Right cardiac atrium (tissue), 5 donors: ENCODE measurements around the gene AJAP1. TPM values are rescaled to one million over a fixed set of nuclear protein-coding genes. Genes with fewer than 3 reads are reported as not detected.

Source experiments
- ATAC-seq, 2 donors: fragments of 200-7000 bp; cut with Tn5 transposase; one replicate each; pipeline versions ENCODE4 v1.8.0 to v1.9.1; 2020; ENCODE audit warnings: moderate library complexity in 2 of 2, mild to moderate bottlenecking in 1 of 2
- DNase-seq, 3 donors: peaks; one replicate each; pipeline ENCODE4 v3.0.0-alpha.2; 2020
- H3K27ac ChIP-seq: one replicate; pipeline ENCODE4 v1.5.1; 2013; ENCODE audit warnings: mild to moderate bottlenecking, low read length, control low read depth, moderate library complexity
- H3K27me3 ChIP-seq: one replicate; pipeline ENCODE4 v1.6.1; 2013; ENCODE audit not compliant: control insufficient read depth, insufficient read depth
- H3K4me1 ChIP-seq: one replicate; pipeline ENCODE4 v1.6.1; 2013; ENCODE audit warnings: low read length; ENCODE audit not compliant: control insufficient read depth, insufficient read depth
- H3K4me3 ChIP-seq: one replicate; pipeline ENCODE4 v1.5.1; 2013; ENCODE audit warnings: low read length, control low read depth
- H3K9me3 ChIP-seq: one replicate; pipeline ENCODE4 v1.6.1; 2013; ENCODE audit warnings: low read length; ENCODE audit not compliant: control insufficient read depth
- WGBS: extraction: QIAGEN DNeasy Blood & Tissue Kit; methylation state at CpG from one replicate; pipeline ENCODE4 v1.1.7; 2013; 5-methylcytosine and 5-hydroxymethylcytosine counted together
- intact Hi-C, 4 donors: fragments of 100-400 bp; cut with DNase I; formaldehyde crosslinking; loops; one replicate each; pipeline versions ENCODE4 v1.11.0 to v1.14.0; 2022 to 2023
- polyA plus RNA-seq: library from polyadenylated mRNA; stranded (reverse); fragments of 200-250 nt; gene quantifications from one replicate; pipeline ENCODE4 v1.2.3, GENCODE V29; 2013
- total RNA-seq, 4 donors: library from RNA; stranded (reverse); fragmentation: NEBNext Ultra II Directional; extraction: Animal tissue kit (Norgen Biotek cat#: 25700); gene quantifications; one replicate each; pipeline ENCODE4 v1.2.1, GENCODE V29; 2021
- donor health status: healthy with polysubstance abuse.
- donor health status: DM: no; HTN: yes; CAD: no.
- donor health status: DM: no; HTN: no; CAD: no.
- donor health status: DM: no; HTN: yes; CAD: no; lungs with severe emphysema.
- donor health status: DM: yes; HTN: yes; CAD: no.

AJAP1 gene
- total and polyA plus RNA-seq, 5 donors, result 0.02 to 0.18 (median 0.06) TPM

DNA sequence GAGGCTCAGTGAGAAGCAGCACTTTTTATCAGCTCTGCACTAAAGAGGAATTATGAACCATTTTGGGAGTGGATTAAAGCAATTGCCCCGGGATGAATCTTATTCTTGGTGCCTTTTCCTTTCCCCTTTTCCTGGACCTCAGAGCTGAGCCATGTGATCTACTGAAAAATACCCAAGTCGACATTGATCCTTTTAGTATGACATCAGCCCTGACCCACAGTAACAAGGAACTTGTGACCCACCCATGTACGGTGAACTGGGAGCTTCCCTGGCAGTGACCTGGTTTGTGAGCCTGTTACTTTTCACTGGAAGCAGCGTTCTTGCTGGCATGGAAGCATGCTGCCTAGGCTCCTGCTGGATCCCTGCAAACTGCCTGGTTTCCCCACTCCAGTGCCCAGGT is 15.9 kb downstream of the AJAP1 start:
- no peaks in the 10 kb centered on the region for H3K9me3 ChIP-seq
- no peak overlapping the region for H3K27ac ChIP-seq
- H3K27me3 ChIP-seq, result no peaks in the 10 kb centered on the region
- ATAC-seq (no peak), DNase-seq (no peak)
- H3K4me1 ChIP-seq, result no peaks in the 10 kb centered on the region
- H3K4me3 ChIP-seq, result no peak overlapping the region
- intact Hi-C loops, result no loop called here
- WGBS, result 71% methylated on average over 4 of the region's 4 CpGs

DNA sequence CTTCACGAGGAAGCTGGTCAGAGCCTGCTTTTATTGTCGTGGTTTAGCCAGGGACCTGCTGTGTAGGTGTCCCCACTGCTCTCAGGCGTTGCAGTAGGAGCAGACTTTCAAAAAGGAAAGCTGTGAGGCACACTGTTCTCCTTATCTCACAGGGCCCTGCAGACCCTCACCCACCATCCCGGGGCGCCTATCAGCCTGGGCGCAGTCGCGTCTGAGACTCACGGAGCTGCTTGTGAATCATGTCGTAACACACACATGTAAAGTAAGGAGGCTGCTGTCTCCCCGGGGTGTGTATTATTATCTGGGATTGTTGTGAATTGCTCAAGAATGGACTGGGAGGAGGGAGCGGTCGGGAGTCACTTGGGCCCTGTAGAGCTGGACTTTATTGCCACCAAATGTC is 17.4 kb downstream of the AJAP1 start:
- Histone ChIP-seq H3K4me1 (no peaks in the 10 kb centered on the region), H3K9me3 (no peaks in the 10 kb centered on the region), H3K27ac (no peak overlapping the region), H3K27me3 (no peaks in the 10 kb centered on the region), H3K4me3 (no peak overlapping the region)
- no peak for ATAC-seq
- WGBS, result 71% methylated on average over 13 of the region's 13 CpGs
- no peak for DNase-seq
- intact Hi-C loops, result no loop called here

DNA sequence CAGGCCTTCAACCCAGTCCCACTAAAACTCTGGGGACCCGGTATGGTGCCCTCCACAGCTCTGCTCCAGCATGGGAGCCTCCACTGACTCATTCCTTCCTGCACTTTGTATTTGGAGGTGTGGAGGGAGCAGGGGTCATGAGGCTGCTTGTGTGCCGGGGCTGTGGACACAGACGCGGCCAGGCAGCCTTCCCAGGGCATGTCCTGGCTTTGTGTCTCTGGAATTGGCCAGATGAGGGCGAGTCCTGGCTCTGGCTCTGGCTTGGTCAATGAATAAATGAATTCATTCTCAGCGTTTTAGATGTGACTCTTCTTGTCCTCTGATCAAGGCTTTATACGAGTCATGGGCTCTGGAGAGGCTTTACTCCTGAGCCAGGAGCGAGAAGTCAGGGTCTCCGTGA is 19.1 kb downstream of the AJAP1 start:
- Histone ChIP-seq H3K27me3 (no peaks in the 10 kb centered on the region), H3K4me3 (no peak overlapping the region), H3K27ac (no peak overlapping the region), H3K4me1 (no peaks in the 10 kb centered on the region), H3K9me3 (peaks cover 2% of the 10 kb centered on the region)
- intact Hi-C loops, result no loop called here
- ATAC-seq (no peak), DNase-seq (no peak)
- WGBS, result 79% methylated on average over 9 of the region's 9 CpGs

DNA sequence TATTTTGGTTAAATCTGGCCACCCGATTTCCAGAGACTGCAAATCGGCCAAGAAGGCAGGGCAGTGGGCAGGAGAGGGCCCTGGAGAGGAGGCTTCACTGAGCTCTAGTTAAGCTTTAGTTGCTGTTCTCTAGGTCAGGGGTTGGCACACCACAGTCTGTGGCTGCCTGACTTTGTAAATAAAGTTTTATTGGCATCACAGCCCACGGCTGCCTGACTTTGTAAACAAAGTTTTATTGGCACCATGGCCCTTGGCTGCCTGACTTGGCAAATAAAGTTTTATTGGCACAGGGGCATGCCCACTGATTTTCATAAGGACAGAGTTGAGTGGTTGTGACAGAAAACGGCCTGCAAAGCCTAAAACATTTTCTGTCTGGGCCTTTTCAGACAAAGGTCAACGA is 19.7 kb downstream of the AJAP1 start:
- Histone ChIP-seq H3K4me3 (no peak overlapping the region), H3K27ac (no peak overlapping the region), H3K4me1 (no peaks in the 10 kb centered on the region), H3K27me3 (no peaks in the 10 kb centered on the region), H3K9me3 (peaks cover 2% of the 10 kb centered on the region)
- DNase-seq (no peak), ATAC-seq (no peak)
- 82% methylated on average over 5 of the region's 5 CpGs for WGBS
- intact Hi-C loops, result no loop called here

DNA sequence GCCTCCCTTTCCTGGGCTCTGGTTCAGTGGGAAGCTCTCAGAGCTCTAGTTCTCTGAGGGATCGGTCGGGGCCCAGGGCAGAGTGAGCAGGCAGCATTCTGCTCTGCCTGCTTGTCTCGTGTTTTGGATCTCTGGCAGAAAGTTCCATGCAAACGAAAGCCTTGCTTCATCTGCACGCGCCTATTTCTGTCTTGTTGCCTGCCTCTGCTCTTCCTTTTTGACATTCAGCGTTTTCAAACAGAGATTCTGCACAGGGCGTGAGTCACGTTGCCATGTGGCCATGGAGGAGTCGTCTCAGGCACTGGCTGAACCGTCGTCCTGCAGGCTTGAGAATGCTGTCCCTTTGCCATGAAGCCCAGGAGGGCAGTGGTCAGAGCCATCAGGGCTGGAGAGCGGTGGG is 20.3 kb downstream of the AJAP1 start:
- Histone ChIP-seq H3K9me3 (peaks cover 2% of the 10 kb centered on the region), H3K27ac (no peak overlapping the region), H3K4me1 (no peaks in the 10 kb centered on the region), H3K4me3 (no peak overlapping the region), H3K27me3 (no peaks in the 10 kb centered on the region)
- intact Hi-C loops, result no loop called here
- WGBS, result 84% methylated on average over 13 of the region's 13 CpGs
- ATAC-seq, result no peak
- DNase-seq, result no peak

DNA sequence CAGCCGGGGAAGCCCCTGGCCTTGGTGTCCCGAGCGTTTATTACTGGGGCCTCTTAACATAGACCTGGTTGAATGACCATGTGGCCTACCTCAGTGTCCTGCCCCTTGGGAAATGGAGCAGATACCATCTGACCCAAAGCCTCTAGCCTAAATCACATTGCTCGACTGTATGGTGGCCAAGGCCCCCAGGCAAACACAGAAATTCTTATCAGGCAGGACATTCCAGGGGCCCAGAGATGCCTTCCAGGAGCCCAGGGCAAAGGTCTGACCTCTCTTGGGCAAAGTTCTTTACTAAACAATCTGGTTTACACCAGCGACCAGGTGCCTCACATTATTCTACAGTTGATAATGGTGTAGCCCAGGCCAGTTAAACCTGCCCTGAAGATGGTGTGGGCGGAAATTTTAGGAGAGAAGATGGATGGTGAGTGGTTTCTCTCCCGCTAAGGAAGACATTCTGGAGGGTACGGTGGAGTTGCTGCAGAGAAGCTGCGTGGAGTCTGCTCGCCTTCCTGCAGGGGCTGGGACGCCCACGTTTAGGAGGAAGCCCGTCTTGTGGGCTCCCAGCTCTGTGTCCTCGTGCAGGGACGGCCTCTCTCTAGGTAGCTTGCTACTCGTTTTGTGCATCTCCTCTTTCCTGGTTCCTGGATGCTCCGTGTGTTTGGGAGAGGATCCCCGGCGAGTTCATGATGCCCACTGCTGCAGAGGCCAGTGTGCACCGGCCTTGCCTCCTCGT is 21.2 kb downstream of the AJAP1 start:
- Histone ChIP-seq H3K9me3 (peaks cover 2% of the 10 kb centered on the region), H3K27me3 (no peaks in the 10 kb centered on the region), H3K4me1 (no peaks in the 10 kb centered on the region), H3K27ac (no peak overlapping the region), H3K4me3 (no peak overlapping the region)
- ATAC-seq, result no peak
- DNase-seq, result no peak
- 77% methylated on average over 21 of the region's 21 CpGs for WGBS
- intact Hi-C loops, result no loop called here

DNA sequence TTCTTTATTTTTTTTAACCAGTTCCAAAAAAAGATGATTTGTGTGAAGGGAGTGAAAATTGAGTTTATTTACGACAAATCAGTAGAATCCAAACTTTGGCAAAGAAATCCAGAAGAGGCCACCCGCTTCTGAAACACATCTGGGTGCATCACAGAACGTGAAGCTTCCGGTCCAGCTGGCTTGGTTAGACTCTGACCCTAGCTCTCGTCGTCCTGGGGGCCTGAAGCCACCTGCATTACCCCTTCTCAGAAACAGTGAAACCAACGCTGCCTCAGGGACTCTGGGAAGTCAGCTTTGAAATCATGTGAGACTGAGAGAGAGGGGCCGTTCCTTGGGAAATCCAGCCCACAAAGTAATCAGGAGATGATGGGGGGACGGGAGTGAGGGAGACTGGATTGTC is 21.8 kb downstream of the AJAP1 start:
- peaks cover 2% of the 10 kb centered on the region for H3K9me3 ChIP-seq
- ATAC-seq, result no peak
- intact Hi-C loops, result no loop called here

DNA sequence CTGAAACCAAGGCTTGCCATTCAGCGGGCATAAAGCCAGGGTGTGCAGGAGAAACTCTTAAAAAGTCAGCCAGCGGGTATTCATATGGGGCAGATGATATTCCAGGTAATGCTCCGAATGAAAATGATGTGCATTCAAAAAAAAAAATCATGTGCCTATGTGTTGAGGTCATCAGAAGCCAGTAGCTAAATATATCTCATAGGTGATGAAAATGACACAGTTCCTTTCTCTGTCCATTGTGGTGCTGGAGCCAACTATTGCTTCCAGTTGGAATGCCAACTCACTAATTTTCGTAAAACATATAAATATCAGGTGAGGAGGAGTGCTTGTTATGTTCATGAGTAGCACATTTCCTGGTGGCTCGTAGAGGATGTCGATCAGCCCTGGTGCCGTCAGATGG is 23.2 kb downstream of the AJAP1 start:
- DNase-seq, result no peak
- 71% methylated on average over 7 of the region's 7 CpGs for WGBS
- no peak for ATAC-seq

More for the DNA sequence above, 21.8 kb downstream of the AJAP1 start:
- DNase-seq, result no peak
- Histone ChIP-seq H3K27me3 (no peaks in the 10 kb centered on the region), H3K4me1 (no peaks in the 10 kb centered on the region), H3K27ac (no peak overlapping the region), H3K4me3 (no peak overlapping the region)
- WGBS, result 77% methylated on average over 9 of the region's 9 CpGs

DNA sequence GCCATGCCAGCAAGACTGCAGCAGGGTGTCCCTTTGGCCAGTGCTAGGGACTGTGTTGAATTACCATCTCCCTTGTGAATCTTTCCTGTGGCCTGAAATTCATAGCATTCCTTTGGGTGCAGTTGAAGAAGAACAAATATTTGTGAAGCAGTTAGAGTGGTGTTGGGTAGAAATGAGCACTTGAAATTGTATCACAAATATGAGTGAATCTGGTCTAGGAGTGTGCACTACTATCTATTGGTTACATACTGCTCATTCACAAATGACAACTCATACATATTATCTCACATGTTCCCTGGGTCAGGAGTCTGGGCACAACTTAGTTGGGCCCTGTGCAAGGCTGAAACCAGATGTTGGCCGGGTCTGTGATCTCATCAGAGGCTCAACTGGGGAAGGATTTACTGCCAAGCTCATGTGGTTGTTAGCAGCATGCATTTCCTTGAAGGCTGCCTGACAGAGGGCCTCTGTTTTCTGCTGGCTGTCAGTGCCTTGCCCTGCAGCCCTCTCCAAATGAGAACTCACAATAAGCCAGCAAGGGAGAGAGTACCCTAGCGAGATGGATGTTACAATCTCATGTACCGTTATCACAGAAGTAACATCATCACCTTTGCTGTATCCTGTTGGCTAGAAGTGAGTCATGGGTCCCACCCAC is 23.8 kb downstream of the AJAP1 start:
- peaks cover 2% of the 10 kb centered on the region for H3K9me3 ChIP-seq
- DNase-seq (no peak), ATAC-seq (no peak)
- WGBS, result 57% methylated on average over 3 of the region's 3 CpGs
- intact Hi-C loops, result no loop called here
- no peaks in the 10 kb centered on the region for H3K27me3 ChIP-seq
- no peaks in the 10 kb centered on the region for H3K4me1 ChIP-seq
- no peak overlapping the region for H3K4me3 ChIP-seq
- H3K27ac ChIP-seq, result no peak overlapping the region

More for the DNA sequence above, 23.2 kb downstream of the AJAP1 start:
- Histone ChIP-seq H3K27me3 (no peaks in the 10 kb centered on the region), H3K4me1 (no peaks in the 10 kb centered on the region), H3K27ac (no peak overlapping the region), H3K4me3 (no peak overlapping the region), H3K9me3 (peaks cover 2% of the 10 kb centered on the region)
- intact Hi-C loops, result no loop called here

DNA sequence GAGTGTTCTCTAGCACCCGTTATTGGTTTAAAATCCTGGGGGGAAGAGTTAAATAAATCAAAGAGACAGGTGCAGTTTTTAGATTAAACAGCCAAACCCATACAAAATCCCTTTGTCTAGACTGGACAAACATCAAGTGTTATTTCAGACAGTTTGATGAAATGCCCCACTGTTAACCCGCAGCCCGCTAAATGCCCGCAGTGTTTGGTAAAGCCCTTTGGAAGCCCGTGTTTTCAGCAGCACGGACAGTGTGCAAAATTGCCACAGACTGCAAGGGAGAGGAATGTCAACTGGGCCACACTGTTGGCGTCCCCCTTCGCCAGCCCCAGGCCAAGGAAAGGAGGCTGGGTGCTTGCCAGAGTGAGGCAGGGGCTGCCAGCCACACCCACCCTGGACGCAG is 26.6 kb downstream of the AJAP1 start:
- ATAC-seq (no peak), DNase-seq (no peak)
- H3K27me3 ChIP-seq, result no peaks in the 10 kb centered on the region
- intact Hi-C loops, result no loop called here
- H3K9me3 ChIP-seq, result peaks cover 2% of the 10 kb centered on the region
- no peaks in the 10 kb centered on the region for H3K4me1 ChIP-seq
- WGBS, result 81% methylated on average over 9 of the region's 9 CpGs
- no peak overlapping the region for H3K27ac ChIP-seq
- no peak overlapping the region for H3K4me3 ChIP-seq

DNA sequence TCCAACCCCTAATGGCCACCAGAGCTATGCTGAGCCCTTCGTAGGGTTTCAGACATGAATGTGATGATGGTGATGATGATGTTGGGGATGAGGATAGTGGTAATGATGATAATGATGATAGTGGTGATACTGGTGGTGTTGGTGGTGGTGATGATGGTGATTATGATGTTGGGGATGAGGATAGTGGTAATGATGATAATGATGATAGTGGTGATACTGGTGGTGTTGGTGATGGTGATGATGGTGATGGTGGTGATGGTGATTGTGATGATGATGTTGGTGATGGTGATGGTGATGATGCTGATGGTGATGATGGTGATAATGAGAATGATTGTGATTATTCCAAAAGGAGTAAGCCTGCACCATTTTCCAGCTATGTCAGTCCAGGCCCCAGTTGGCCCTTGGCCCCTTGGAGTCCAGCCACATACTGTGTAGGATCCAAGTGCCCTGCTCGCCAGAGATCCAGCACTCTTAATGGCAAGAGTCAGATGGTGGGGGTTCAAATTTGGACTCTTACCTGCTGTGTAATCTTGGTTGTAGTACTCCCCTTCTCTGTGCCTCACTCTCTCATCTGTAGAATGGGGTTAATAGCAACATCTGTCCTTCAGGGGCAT is 28.3 kb downstream of the AJAP1 start:
- ATAC-seq, result no peak
- H3K4me1 ChIP-seq, result no peaks in the 10 kb centered on the region
- peaks cover 2% of the 10 kb centered on the region for H3K9me3 ChIP-seq
- DNase-seq, result no peak
- no peak overlapping the region for H3K27ac ChIP-seq
- no peak overlapping the region for H3K4me3 ChIP-seq
- WGBS, result 75% methylated on average over 2 of the region's 2 CpGs
- H3K27me3 ChIP-seq, result no peaks in the 10 kb centered on the region
- intact Hi-C loops, result no loop called here
